Liver (tissue), 9 donors: ENCODE measurements around the gene OSBPL9. TPM values are rescaled to one million over a fixed set of nuclear protein-coding genes. Genes with fewer than 3 reads are reported as not detected.

Experiments
- DNase-seq: peaks from one replicate; pipeline ENCODE4 v3.0.0-alpha.2; 2017; ENCODE audit warnings: low spot score
- H3K27ac ChIP-seq, 2 donors: one replicate each; pipeline ENCODE4 v1.7.0; 2013; ENCODE audit warnings: inconsistent platforms in 2 of 2, low read length in 2 of 2, control low read depth in 1 of 2, low read depth in 1 of 2, mild to moderate bottlenecking in 1 of 2
- H3K27me3 ChIP-seq, 4 donors: one replicate each; pipeline versions ENCODE4 v1.6.1 to v1.7.0; 2013; ENCODE audit warnings: low read length in 3 of 4, inconsistent platforms in 1 of 4, mild to moderate bottlenecking in 1 of 4, moderate library complexity in 1 of 4; ENCODE audit not compliant: control insufficient read depth in 4 of 4, insufficient read depth in 4 of 4
- H3K36me3 ChIP-seq, 4 donors: one replicate each; pipeline versions ENCODE4 v1.6.1 to v1.7.0; 2013; ENCODE audit warnings: low read length in 3 of 4, mild to moderate bottlenecking in 3 of 4, low read depth in 1 of 4, moderate library complexity in 1 of 4; ENCODE audit not compliant: control insufficient read depth in 4 of 4, insufficient read depth in 3 of 4
- H3K4me1 ChIP-seq, 4 donors: one replicate each; pipeline versions ENCODE4 v1.6.1 to v1.7.0; 2013; ENCODE audit warnings: low read length in 3 of 4, mild to moderate bottlenecking in 3 of 4, moderate library complexity in 1 of 4; ENCODE audit not compliant: control insufficient read depth in 4 of 4, insufficient read depth in 4 of 4
- H3K4me3 ChIP-seq, 3 donors: one replicate each; pipeline versions ENCODE4 v1.6.1 to v1.7.0; 2013; ENCODE audit warnings: low read length in 3 of 3, control low read depth in 1 of 3, low read depth in 1 of 3, mild to moderate bottlenecking in 1 of 3
- H3K9ac ChIP-seq, 2 donors: one replicate each; pipeline ENCODE4 v1.7.0; 2013; ENCODE audit warnings: low read length in 2 of 2, mild to moderate bottlenecking in 2 of 2, moderate library complexity in 2 of 2, control low read depth in 1 of 2, low read depth in 1 of 2
- H3K9me3 ChIP-seq, 4 donors: one replicate each; pipeline versions ENCODE4 v1.6.1 to v1.7.0; 2013; ENCODE audit warnings: low read length in 3 of 4; ENCODE audit not compliant: control insufficient read depth in 4 of 4
- ATF3 ChIP-seq: IDR thresholded peaks from 2 replicates; pipeline ENCODE4 v1.6.1; 2016; ENCODE audit warnings: antibody characterized with exemption
- EGR1 ChIP-seq, 2 donors: IDR thresholded peaks; 2 replicates each; pipeline ENCODE4 v1.6.1; 2016 to 2018; ENCODE audit warnings: antibody characterized with exemption in 2 of 2, low read depth in 2 of 2
- FOXA1 ChIP-seq: IDR thresholded peaks from 2 replicates; pipeline ENCODE4 v1.6.1; 2016; ENCODE audit warnings: antibody characterized with exemption
- FOXA2 ChIP-seq: IDR thresholded peaks from 2 replicates; pipeline ENCODE4 v1.6.1; 2016; ENCODE audit warnings: antibody characterized with exemption
- GABPA ChIP-seq, 2 donors: IDR thresholded peaks in 1 of 2; conservative IDR thresholded peaks in 1 of 2; 2 replicates each; pipeline ENCODE4 v1.6.1; 2016; ENCODE audit warnings: antibody characterized with exemption in 2 of 2, mild to moderate bottlenecking in 1 of 2, moderate library complexity in 1 of 2
- HNF4A ChIP-seq, 2 donors: conservative IDR thresholded peaks; 2 replicates each; pipeline ENCODE4 v1.6.1; 2016; ENCODE audit warnings: antibody characterized with exemption in 2 of 2, mild to moderate bottlenecking in 2 of 2
- JUND ChIP-seq, 2 donors: IDR thresholded peaks; 2 replicates each; pipeline ENCODE4 v1.6.1; 2016; ENCODE audit warnings: antibody characterized with exemption in 2 of 2
- NR2F2 ChIP-seq: IDR thresholded peaks from 2 replicates; pipeline ENCODE4 v1.6.1; 2016; ENCODE audit warnings: antibody characterized with exemption
- RAD21 ChIP-seq, 2 donors: IDR thresholded peaks; 2 replicates each; pipeline ENCODE4 v1.6.1; 2016; ENCODE audit warnings: antibody characterized with exemption in 2 of 2, mild to moderate bottlenecking in 2 of 2
- REST ChIP-seq: IDR thresholded peaks from 2 replicates; pipeline ENCODE4 v1.6.1; 2016; ENCODE audit warnings: antibody characterized with exemption, mild to moderate bottlenecking
- RXRA ChIP-seq, 2 donors: IDR thresholded peaks; 2 replicates each; pipeline ENCODE4 v1.6.1; 2017 to 2018; ENCODE audit warnings: antibody characterized with exemption in 2 of 2, mild to moderate bottlenecking in 1 of 2
- SP1 ChIP-seq: IDR thresholded peaks from 2 replicates; pipeline ENCODE4 v1.6.1; 2018; ENCODE audit warnings: antibody characterized with exemption, mild to moderate bottlenecking
- TAF1 ChIP-seq: conservative IDR thresholded peaks from 2 replicates; pipeline ENCODE4 v1.6.1; 2016; ENCODE audit warnings: antibody characterized with exemption, mild to moderate bottlenecking
- WGBS: extraction: QIAGEN DNeasy Blood & Tissue Kit; methylation state at CpG from one replicate; pipeline ENCODE4 v1.1.7; 2013; 5-methylcytosine and 5-hydroxymethylcytosine counted together
- polyA plus RNA-seq, 2 donors: library from polyadenylated mRNA; stranded (reverse) in 1 of 2; unstranded in 1 of 2; fragments of 200-250 nt in 1 of 2; fragments of >200 nt in 1 of 2; fragmentation: Nextera tagmentation in 1 of 2; extraction: Ambion mirVana in 1 of 2; gene quantifications; one replicate each; pipeline versions ENCODE4 v1.2.1 to v1.2.3, GENCODE V29; 2013 to 2015
- total RNA-seq, 2 donors: library from RNA; depleted of rRNA; stranded (reverse); fragments of >200 nt; gene quantifications; one replicate each; pipeline ENCODE4 v1.2.3, GENCODE V29; 2014
- TF ChIP-seq, protein P1 (sequence below): IDR thresholded peaks from 2 replicates; pipeline ENCODE4 v1.6.1; 2016; ENCODE audit warnings: antibody characterized with exemption
- TF ChIP-seq, protein P2 (sequence below): fragments of 150-350 bp; IDR thresholded peaks from 2 replicates; pipeline ENCODE4 v1.5.1; 2017; ENCODE audit warnings: improper control_type of control experiment, low read depth, low read length; ENCODE audit not compliant: missing input control
- donor health status: healthy.
- donor health status: healthy.
- donor health status: healthy.
- donor health status: healthy.
- donor health status: healthy.

Gene OSBPL9
- total and polyA plus RNA-seq, 4 donors = 52.1 to 129 (median 60.4) TPM

DNA sequence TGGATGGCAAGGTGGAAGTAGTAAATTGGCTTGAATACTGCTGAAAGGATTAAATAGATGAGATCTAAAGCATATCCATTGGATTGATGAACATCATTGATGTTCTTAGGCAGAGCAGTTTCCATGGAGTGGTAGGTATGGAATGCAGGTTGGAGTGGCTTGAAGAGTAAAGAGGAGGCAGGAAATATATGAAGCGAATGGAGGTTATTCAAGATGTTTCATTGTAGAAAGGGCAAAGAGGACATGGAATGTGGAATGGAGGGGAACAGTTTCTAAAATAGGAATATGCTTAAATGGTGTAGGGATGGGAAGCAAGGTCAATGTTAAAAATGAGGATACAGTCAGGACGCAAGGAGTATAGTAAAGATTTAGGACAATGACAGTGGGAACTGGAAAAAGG lies 6.1 kb downstream of the OSBPL9 start:
- no peak overlapping the region for H3K9ac ChIP-seq
- no peaks in the 10 kb centered on the region for H3K27me3 ChIP-seq
- no peak for TF ChIP-seq REST
- TF ChIP-seq NR2F2 = no peak
- TF ChIP-seq ATF3 = no peak
- TF ChIP-seq GABPA (IDR thresholded peaks at IDR 0.05 in 1 of 2, conservative IDR thresholded peaks at IDR 0.05 in 1 of 2) = no peak
- no peak for TF ChIP-seq EGR1 (IDR thresholded peaks at IDR 0.05; ENCODE audit: low read depth in 2 of 2)
- TF ChIP-seq FOXA1 = no peak
- TF ChIP-seq, protein P1, sequence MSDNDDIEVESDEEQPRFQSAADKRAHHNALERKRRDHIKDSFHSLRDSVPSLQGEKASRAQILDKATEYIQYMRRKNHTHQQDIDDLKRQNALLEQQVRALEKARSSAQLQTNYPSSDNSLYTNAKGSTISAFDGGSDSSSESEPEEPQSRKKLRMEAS = no peak
- TF ChIP-seq SP1 = no peak
- TF ChIP-seq JUND (IDR thresholded peaks at IDR 0.05) = no peak
- no peak for TF ChIP-seq RAD21 (IDR thresholded peaks at IDR 0.05)
- no peak for TF ChIP-seq RXRA (IDR thresholded peaks at IDR 0.05)
- WGBS = 97% methylated on average over 2 of the region's 2 CpGs
- peaks cover 13 to 38% (median 28%) of the 10 kb centered on the region in 4 donors for H3K4me1 ChIP-seq
- DNase-seq = no peak
- no peak overlapping the region for H3K4me3 ChIP-seq
- no peaks in the 10 kb centered on the region for H3K36me3 ChIP-seq
- H3K9me3 ChIP-seq = no peaks in the 10 kb centered on the region
- H3K27ac ChIP-seq = peak overlapping the region; percentile 82 to 84

GRCh38 chr1:51623450-51623849 lies 6.6 kb downstream of the OSBPL9 start:
- no peak for DNase-seq
- Histone ChIP-seq H3K9ac (no peak overlapping the region), H3K27ac (peak overlapping the region in 1 of 2 donors; percentile 82), H3K27me3 (no peaks in the 10 kb centered on the region), H3K9me3 (no peaks in the 10 kb centered on the region), H3K36me3 (no peaks in the 10 kb centered on the region), H3K4me3 (no peak overlapping the region), H3K4me1 (peaks cover 13 to 37% (median 25%) of the 10 kb centered on the region in 4 donors)
- TF ChIP-seq SP1 (no peak), FOXA1 (no peak), TAF1 (no peak)
- WGBS = 82% methylated on average over 1 of the region's 1 CpG

DNA sequence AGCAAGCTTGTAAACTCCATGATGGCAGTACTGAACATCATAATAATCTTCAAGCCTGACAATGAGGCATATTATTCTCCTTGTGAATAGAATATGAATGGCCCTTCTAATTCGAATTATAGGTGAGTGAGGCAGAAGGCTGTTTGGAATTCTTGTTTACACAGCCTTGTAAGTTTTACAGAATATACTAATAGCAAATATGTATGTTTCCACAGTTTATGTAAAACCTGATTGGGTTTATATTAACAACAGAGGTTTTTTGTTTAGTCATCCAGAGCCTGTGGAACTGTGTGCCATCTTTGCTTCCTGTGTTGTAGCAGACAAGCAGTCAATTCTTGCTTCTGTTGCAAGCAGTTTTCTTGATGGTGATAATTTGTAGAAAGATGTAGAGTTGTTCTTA lies 8.0 kb downstream of the OSBPL9 start:
- no peak overlapping the region for H3K4me3 ChIP-seq
- peak overlapping the region in 1 of 2 donors; percentile 17 for H3K27ac ChIP-seq
- H3K9ac ChIP-seq = peak overlapping the region in 1 of 2 donors; percentile 19
- no peaks in the 10 kb centered on the region for H3K36me3 ChIP-seq
- H3K9me3 ChIP-seq = no peaks in the 10 kb centered on the region
- peaks cover 13 to 28% (median 18%) of the 10 kb centered on the region in 4 donors for H3K4me1 ChIP-seq
- no peaks in the 10 kb centered on the region for H3K27me3 ChIP-seq
- 82% methylated on average over 1 of the region's 1 CpG for WGBS
- no peak for DNase-seq
- TF ChIP-seq, protein P2, sequence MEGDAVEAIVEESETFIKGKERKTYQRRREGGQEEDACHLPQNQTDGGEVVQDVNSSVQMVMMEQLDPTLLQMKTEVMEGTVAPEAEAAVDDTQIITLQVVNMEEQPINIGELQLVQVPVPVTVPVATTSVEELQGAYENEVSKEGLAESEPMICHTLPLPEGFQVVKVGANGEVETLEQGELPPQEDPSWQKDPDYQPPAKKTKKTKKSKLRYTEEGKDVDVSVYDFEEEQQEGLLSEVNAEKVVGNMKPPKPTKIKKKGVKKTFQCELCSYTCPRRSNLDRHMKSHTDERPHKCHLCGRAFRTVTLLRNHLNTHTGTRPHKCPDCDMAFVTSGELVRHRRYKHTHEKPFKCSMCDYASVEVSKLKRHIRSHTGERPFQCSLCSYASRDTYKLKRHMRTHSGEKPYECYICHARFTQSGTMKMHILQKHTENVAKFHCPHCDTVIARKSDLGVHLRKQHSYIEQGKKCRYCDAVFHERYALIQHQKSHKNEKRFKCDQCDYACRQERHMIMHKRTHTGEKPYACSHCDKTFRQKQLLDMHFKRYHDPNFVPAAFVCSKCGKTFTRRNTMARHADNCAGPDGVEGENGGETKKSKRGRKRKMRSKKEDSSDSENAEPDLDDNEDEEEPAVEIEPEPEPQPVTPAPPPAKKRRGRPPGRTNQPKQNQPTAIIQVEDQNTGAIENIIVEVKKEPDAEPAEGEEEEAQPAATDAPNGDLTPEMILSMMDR = no peak
- TF ChIP-seq FOXA1 = no peak
- TF ChIP-seq HNF4A (conservative IDR thresholded peaks at IDR 0.05) = no peak
- no peak for TF ChIP-seq JUND (IDR thresholded peaks at IDR 0.05)
- TF ChIP-seq FOXA2 = no peak
- no peak for TF ChIP-seq SP1
